GM21423 (cell line): ENCODE measurements around the gene CLEC2L.

Experiments
- ATAC-seq: cut with Tn5 transposase; IDR thresholded peaks from one replicate; pipeline ENCODE4 v1.9.1; 2021; ENCODE audit warnings: mild to moderate bottlenecking, moderate library complexity; ENCODE audit not compliant: unreplicated experiment

Gene CLEC2L

DNA sequence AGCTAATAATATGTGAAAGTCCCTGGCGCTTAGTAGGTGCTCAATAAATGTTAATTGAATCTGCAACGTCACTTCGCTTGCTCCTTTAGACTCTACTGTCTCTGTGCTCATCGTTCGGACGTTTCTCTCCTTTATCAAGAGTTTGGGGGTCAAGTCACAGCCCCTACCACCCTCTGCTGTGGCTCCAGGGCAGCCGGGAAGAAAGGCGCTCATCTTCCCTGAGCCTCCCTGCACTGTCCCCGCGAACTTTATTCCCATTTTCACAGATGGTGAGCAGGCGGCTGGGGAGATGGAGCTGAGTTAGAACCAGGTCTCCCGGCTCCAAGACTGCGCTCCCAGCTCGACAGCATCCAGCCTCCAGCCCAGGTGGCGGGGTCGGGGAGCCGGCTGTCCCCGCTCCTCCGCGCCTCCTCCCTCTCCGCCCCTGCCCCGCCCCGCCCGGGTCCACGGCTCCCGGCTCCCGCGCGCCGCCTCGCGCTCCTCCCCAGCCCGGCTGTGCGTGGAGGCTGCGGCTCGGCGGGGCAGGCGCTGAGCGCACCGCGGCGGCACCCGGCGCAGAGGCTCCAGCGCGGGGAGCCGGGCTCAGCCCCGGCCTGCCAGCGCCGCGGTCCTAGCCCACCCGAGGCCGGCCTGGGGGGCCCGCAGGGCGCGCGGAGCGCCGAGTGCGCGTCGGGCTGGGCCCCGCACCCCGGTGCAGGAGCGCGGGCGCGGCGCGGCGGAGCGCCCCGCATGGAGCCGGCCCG lies at the start of gene CLEC2L:
Gene CLEC2L (plus strand): TSS at position 487 of the 743 bp plus-strand sequence. CDS start 243 bp downstream, at position 730.
- no peak for ATAC-seq

DNA sequence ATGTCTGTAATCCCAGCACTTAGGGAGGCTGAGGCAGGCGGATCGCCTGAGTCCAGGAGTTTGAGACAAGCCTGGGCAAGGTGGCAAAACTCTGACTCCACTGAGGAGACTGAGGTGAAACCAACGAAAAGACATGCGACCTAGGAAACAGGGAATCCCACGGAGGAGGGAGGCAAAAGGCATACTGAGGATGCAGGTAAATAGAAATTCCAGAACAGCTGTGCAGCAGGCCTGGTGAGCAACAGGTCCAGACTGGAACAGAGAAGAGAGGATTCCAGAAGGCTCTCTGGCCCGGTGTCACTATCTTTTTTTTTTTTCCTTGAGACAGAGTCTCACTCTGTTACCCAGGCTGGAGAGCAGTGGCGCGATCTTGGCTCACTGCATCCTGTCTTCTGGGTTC lies 47.3 kb upstream of the CLEC2L start:
- ATAC-seq: no peak

DNA sequence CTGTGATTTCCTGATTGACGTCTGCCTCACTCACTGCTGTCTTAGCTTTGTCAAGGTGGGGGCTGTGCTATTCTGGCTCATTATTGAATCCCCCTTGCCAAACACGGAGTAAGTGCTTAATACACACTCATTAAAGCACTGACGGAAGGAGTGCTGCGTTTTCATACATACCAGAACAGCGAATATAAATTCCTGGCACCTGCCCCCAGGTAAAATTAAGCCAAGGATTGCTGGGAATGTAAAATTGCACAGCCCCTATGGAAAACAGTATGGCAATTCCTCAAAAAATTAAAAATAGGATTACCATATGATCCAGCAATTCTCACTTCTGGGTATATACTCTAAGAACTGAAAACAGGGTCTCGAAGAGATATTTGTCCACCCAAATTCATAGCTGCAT lies 46.6 kb upstream of the CLEC2L start:
- ATAC-seq: no peak

DNA sequence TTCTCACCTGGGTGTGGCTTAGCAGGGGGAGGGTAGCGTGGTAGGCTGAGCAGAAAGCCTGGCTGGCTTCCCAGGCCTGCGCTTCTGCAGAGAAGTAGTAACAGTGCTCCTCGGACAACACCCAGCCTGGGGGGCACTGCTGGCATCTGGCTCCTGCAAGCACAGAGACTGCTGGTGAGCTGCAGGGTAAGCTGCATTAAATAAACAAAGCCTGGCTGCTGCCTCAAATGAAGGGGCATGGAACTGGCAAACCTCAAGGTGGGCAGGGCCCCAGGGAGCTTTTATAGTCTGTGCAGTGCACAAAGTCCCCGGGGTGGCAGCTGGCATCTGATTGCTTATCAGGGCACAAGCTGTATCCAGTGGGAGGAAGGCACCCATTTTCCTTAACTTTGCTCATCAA lies 43.9 kb upstream of the CLEC2L start:
- ATAC-seq: no peak

DNA sequence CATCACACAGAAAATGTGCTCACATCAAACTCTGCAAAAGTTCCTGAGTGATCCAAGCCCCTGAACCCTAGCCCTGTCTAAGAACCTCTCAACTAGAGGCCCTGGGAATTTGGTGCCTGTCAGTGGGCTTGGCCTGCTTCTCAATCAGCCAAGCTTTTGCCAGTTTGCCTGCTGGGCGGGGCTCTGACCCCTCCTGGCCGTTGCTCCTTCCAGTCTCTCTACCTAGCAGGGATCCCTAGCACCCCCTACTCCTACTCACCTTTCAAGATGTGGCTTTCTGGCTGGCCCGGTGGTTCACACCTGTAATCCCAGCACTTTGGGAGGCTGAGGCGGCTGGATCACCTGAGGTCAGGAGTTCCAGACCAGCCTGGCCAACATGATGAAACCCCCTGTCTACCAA lies 42.1 kb upstream of the CLEC2L start:
- ATAC-seq: no peak

DNA sequence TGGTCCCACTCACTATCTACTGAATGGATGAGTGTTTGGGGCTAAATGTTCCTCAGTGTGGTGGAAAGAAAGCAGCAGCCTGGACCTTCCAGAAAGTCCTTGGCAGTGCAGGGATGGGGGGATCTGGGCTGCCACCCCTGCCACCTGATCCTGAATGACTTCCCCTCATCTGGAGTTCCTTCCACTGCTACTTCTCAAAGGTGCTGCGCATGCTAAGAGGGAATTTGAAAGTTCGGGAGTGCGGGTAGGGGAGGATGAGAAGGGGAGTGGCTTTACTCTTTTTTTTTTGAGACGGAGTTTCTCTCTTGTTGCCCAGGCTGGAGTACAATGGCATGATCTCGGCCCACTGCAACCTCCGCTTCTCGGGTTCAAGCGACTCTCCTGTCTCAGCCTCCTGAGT lies 41.4 kb upstream of the CLEC2L start:
- no peak for ATAC-seq

DNA sequence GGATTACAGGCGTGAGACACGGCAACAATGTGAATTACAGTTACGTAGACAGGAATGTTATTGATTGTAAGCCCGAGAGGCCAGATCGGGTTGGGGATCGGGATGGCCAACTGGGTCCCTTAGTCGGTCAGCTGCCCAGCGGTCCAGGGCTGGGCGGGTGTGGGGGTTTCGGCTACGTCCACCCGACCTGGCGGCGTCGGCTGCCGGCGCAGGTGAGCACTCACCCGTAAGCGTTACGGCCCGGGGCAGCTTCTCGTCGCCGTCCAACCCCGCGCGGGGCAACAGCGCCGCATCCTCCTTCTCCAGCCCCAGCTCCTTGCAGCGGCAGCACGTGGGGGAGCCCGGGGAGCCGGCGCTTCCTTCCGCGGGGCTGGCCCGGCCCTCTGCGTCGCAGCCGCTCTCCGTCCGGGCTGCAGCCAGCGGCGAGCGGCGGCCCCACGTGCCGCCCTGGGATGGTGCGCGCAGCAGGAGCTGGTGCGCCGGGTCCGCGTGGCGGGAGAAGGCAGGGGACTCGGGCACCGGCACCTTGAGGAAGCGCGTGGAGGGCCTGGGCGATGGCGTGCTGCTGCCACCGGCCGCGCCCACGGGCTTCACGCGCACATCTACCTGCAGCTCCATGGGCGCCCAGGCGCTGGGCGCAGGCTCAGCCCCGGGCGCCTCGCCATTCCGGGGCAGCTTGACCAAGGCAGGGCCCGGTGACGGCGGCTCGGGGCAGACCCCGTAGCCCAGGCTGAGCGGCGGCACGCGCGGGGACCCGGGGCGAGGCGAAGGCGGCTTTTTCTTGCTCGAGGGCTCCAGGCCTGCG lies 40.6 kb upstream of the CLEC2L start:
- no peak for ATAC-seq

DNA sequence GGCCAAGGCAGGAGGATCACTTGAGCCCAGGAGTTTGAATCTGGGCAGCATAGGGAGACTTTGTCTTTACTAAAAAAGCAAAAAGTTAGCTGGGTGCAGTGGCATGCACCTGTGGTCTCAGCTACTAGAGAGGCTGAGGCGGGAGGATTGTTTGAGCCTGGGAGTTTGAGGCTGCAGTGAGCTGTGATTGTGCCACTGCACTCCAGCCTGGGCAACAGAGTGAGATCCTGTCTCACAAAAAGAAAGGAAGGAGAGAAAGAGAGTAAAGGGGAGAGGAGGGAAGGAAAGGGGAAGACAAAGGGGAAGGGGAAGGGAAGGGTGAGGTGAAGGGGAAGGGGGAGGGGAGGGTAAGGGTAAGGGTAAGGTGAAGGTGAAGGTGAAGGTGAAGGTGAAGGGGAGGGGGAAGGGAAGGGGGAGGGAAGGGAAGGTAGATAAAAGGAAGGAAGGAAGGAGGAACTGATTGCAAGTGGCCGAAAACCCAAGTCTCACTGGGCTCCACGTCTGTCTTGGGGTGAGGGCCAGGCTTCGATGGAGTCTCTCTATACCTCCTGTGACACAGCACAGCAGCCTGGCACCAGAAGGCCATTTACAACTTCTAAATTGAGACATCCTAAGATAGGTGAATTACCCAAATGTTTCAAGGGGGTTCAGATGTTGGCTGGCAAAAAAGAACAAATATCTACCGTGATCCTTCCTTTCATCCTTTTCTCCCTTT lies 36.0 kb upstream of the CLEC2L start:
- ATAC-seq: no peak

DNA sequence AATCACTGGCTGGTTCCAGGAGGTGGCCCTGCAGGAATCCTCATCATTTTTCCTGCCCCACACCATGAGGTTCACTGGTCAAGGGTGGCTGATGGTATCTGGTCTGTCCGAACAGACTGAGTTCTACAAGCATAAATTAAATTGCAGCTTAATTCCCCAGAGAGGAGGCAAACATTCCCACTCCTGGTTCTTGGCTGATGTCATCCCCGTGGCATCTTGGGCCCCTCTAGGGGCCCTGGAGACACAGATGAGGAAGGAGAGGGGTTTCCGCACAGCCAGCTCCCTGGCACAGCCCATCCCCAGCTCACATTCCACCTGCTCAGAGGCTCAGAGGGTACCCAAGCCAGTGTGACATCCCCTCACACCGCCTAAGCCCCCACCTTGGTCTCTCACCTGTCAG lies 34.7 kb upstream of the CLEC2L start:
- no peak for ATAC-seq

DNA sequence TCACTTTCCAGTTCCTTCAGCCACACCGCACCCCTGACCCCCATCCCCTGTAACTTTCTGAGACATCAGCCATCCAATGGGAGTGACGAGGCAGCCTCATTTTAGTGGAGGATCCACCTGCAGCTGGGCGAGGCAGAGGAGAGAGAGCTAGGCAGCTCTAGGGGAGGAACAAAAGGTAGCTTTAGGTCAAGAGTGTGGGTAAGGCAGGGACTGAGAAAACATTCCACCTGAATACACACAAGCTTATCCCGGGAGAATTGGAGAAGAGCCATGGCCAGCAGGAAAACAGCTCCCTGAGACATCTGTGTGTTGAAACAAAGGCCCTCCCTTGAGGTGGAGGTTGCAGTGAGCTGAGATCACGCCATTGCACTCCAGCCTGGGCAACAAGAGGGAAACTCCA lies 33.4 kb upstream of the CLEC2L start:
- ATAC-seq: no peak

DNA sequence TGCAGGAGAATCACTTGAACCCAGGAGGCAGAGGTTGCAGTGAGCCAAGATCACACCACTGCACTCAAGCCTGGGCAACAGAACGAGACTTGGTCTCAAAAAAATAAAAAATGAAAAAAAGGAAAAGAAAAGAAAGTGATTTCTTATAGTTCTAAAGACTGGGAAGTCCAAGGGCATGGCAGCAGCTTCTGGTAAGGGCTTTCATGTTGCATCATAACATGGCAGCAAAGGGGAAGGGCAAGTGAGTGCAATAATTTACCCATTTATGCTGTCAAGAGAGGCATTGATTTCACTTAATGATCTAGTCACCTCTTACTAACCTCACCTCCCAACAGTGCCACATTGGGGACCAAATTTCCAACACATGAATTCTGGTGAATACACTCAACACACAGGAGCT lies 31.2 kb upstream of the CLEC2L start:
- ATAC-seq: no peak

DNA sequence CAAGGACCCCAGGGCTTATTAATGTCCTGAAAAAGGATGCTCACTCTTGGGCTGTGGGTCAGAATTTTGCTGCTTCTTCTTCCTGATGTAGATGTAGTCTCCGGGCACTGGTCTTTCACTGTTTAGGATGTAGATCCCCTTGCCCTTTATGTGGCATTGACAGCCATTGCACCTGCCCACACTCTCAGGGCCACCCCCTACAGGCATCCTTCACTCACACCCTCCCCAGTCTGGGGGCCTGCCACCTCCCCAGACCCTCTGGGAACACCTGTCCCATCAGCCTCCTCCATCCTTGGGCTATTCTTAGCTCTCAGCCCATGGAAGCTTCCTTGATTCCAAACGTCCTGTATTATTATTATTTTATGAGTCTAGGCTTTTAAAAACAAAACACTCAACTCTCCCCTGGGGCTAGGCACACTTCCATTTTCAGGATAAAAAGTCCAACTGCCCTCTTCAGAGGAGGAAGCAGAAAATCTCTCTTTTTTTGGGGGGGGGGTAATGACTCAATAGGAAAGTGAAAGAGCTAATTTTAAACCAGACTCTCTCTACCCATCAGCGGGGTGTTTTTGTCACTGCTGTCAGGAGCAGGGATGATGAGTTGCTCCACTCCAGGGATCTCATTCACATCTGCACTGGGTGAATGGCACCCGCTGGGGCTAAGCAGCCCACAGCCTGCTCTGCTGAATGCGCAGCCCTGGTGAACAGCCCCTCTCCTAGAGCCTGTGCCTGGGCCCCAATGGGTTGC lies 28.5 kb upstream of the CLEC2L start:
- ATAC-seq: peak; percentile 81

DNA sequence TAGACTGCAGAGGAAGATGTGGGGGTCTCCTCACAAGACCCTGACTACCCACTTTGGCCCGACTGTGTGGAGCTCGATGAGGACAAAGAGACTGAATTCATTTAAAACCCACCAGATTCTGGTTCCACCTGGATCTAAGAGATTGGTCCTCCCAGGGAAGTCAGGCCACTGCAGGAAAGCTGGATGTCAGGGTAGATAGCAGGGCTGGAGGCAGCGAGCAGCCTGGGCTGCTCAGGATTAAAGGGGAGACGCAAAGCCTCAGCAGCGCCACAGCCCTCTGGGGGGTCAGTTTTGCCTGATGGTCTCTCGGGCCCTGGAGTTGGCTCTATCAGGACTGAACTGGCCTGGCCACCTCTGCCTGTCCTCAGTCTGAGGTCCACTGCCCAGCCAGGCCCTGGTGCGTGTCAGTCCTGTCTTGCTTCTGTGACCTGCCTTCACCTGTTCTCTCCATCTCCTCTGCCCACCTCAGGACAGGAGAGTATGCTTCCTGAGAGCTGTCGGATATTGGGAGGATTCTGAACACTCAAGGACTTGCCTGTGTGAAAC lies 27.8 kb upstream of the CLEC2L start:
- peak; percentile 8 for ATAC-seq

DNA sequence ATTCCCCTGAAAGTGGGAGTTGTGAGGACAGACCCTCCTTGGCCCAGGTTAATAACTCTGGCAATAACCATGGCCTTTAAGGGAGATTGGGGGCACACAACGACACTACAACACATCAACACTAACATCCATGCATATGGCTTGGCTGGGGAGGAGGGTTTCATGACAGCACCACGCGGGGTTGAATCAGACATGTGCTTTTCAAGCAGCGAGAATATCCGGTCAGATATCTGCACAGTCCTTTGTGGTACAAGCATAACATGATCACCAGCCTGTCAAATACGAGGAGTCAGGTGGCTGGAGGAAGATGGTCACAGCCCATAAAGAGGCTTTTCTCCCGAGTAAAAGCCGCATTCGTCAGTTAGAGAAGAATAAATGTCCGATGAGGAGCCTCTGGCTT lies 27.0 kb upstream of the CLEC2L start:
- no peak for ATAC-seq

DNA sequence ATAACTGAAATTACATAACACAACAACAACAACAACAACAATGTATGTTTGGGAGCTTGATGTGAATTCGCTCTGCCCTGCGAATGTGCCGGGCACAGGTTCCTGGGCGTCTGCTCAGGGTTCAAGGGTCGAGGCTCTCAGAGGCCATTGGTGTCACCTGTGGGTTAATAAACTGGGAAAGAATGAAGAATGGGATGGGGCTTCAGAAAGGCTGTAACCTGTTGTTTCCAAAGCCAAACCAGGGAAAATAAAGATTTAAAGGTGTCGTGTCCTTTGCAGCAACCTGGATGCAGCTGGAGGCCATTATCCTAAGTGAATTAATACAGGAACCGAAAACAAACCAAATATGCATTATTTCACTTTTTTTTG lies 22.7 kb upstream of the CLEC2L start:
- ATAC-seq: no peak

DNA sequence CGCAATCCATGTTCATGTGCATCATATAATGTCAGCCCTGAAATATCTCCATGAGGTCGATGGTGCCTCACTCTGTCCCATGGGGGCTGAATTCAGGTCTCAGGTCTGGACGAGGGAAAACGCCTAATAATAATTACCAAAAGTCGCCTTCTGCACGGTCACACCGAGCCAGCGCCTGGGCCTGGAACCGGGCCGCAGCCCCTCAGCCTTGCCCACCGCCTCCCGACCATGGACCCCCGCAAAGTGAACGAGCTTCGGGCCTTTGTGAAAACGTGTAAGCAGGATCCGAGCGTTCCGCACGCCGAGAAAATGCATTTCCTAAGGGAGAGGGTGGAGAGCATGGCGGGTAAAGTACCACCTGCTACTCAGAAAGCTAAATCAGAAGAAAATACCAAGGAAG lies 21.3 kb upstream of the CLEC2L start:
- ATAC-seq: no peak

DNA sequence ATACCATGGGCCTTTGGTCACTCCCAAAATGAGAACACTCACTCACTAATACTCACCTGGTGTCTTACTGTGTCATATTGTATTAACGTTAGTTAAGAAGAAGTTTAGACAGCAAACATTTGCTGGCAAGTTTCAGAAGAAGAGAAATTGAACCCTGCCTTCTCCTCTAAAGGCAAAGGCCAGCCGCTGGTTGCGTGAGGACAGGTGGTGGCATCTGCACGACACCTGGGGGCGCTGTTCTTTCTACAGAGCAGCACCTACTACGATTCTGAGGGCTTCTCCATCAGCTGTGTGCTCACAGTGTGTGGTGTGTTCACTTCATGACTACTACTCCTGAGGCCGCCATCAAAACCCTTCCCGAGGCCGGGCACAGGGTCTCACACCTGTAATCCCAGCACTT lies 17.9 kb upstream of the CLEC2L start:
- no peak for ATAC-seq

DNA sequence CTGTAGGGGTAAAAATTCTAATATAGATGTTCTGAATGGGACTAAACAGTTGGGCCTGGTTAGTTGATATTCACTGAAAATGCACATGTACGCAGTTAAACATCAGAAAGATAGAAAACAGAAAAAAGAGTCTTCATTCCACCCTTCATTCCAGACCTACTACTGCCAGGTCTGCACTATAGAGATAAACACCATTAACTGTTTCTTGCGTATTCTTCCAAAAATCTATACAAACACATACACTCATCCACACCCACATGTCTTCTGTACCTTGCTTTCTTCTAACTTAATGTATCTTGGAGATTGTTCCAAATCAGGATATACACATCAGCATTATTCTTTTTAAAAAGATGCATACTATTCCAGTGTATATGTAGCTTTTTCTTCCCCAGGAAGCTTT lies 13.9 kb upstream of the CLEC2L start:
- no peak for ATAC-seq

DNA sequence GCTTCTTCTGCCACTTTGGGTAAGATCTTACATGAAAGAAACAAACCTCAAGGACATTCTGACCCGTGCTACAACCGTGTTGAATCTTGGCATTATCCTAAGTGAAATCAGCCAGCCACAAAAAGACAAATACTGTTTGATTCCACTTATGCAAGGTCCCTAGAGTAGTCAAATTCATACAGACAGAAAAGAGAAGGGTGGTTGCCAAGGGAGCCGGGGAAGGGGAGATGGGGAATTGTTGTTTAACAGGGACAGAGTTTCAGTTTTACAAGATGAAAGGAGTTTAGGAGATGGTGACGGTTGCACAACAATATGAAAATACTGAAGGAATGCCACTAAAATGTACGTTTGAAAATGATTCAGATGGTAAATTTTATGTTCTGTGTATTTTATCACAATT lies 12.2 kb upstream of the CLEC2L start:
- no peak for ATAC-seq

DNA sequence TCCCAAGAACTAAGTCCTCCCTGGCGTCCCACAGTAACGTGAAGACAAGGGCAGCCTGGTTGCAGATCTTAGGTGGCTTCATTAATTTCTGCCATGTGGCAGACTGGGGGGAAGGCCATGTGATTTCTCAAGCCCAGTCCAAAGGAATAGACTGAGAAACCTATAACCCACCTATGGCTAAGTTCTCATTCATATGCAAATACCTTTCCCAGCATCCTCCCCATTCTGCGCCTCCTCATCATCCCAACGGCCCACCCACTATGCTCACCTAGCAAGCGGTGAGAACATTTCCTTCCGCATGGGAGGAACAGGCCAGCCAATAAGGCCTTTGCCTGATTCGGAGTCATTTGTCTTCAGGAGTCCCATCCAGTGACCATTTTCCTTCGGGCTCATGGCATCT lies 8.2 kb upstream of the CLEC2L start:
- ATAC-seq: no peak

DNA sequence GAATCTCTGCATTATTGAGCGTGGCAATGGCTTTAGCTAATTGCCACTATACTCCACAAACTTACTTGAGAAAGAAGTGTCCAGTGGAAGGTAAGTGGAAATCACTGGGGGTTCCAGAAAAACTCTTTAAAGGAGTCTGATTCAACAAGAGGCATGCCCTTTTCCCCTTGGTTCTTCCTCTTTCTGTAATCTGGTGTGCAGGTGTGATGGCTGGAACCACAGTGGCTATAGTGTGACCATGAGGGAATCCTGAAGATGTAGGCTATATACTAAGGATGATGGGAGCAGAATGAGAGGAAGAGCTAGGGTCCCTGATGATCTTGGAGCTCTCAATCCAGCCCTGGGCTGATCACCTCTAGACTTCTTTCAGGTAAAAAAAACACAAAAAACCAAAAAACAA lies 2.0 kb upstream of the CLEC2L start:
- no peak for ATAC-seq
